ENCODE data around the gene C12orf75.
"Not testable (repeated sequence)": the region's sequence is repeated elsewhere in the genome, so short reads cannot be mapped to it uniquely, and the experiment has no call there.

The C12orf75 gene

DNA sequence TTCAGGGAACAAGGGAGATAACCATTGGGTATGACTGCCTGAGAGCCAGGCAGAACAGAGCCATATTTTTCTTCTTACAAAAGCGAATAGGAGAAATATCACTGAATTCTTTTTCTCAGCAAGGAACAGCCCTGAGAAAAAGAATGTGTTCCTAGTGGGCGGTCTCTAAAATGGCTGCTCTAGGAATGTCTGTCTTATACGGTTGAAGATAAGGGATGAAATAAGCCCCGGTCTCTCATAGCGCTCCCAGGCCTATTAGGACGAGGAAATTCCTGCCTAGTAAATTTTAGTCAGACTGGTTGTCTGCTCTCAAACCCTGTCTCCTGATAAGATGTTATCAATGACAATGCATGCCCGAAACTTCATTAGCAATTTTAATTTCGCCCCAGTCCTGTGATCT lies 16.7 kb upstream of the C12orf75 start:
- H3K4me1 ChIP-seq (ENCODE audit: insufficient read depth, low read length); H3K27me3 ChIP-seq (ENCODE audit: control insufficient read depth in 1 of 2, insufficient read depth in 2 of 2, low read length in 2 of 2); H3K9me3 ChIP-seq (ENCODE audit: low read length); H3K27ac ChIP-seq (ENCODE audit: low read depth, low read length); H3K4me3 ChIP-seq (ENCODE audit: low read depth in 1 of 2, low read length in 2 of 2); H3K36me3 ChIP-seq (ENCODE audit: insufficient read depth, low read length); H3K9ac ChIP-seq (ENCODE audit: low read length): not testable (repeated sequence)

DNA sequence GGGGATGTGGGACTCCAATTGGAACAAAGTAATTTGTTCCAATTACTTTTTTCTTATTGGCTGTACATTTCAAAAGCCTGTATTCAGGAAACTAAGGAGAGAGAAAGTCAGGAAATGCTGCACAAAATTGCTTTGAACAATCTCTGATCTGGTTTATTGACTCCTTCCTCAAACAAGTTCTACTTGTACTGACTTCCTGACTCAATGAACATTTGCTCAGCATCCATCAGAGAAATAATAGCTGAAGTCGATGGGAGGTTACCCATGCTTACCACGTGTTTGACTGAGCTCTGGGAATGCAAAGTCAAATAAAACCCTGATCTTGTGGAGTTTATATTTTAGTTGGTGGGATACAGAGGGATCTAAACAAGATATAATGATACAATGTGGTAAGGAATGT lies 15.4 kb upstream of the C12orf75 start:
- Histone ChIP-seq H3K9ac (ENCODE audit: low read length) (no peak overlapping the region), H3K9me3 (ENCODE audit: low read length) (no peaks in the 10 kb centered on the region), H3K27ac (ENCODE audit: low read depth, low read length) (no peak overlapping the region)

GRCh38 chr12:105315726-105316125 lies 14.8 kb upstream of the C12orf75 start:
- Histone ChIP-seq H3K4me1 (ENCODE audit: insufficient read depth, low read length) (no peaks in the 10 kb centered on the region), H3K4me3 (ENCODE audit: low read depth in 1 of 2, low read length in 2 of 2) (no peak overlapping the region), H3K9ac (ENCODE audit: low read length) (no peak overlapping the region), H3K36me3 (ENCODE audit: insufficient read depth, low read length) (no peaks in the 10 kb centered on the region), H3K27me3 (ENCODE audit: control insufficient read depth in 1 of 2, insufficient read depth in 2 of 2, low read length in 2 of 2) (no peaks in the 10 kb centered on the region), H3K27ac (ENCODE audit: low read depth, low read length) (no peak overlapping the region), H3K9me3 (ENCODE audit: low read length) (no peaks in the 10 kb centered on the region)

More for the DNA sequence above, 15.4 kb upstream of the C12orf75 start:
- Histone ChIP-seq H3K36me3 (ENCODE audit: insufficient read depth, low read length) (no peaks in the 10 kb centered on the region), H3K4me1 (ENCODE audit: insufficient read depth, low read length) (no peaks in the 10 kb centered on the region), H3K4me3 (ENCODE audit: low read depth in 1 of 2, low read length in 2 of 2) (no peak overlapping the region), H3K27me3 (ENCODE audit: control insufficient read depth in 1 of 2, insufficient read depth in 2 of 2, low read length in 2 of 2) (no peaks in the 10 kb centered on the region)

DNA sequence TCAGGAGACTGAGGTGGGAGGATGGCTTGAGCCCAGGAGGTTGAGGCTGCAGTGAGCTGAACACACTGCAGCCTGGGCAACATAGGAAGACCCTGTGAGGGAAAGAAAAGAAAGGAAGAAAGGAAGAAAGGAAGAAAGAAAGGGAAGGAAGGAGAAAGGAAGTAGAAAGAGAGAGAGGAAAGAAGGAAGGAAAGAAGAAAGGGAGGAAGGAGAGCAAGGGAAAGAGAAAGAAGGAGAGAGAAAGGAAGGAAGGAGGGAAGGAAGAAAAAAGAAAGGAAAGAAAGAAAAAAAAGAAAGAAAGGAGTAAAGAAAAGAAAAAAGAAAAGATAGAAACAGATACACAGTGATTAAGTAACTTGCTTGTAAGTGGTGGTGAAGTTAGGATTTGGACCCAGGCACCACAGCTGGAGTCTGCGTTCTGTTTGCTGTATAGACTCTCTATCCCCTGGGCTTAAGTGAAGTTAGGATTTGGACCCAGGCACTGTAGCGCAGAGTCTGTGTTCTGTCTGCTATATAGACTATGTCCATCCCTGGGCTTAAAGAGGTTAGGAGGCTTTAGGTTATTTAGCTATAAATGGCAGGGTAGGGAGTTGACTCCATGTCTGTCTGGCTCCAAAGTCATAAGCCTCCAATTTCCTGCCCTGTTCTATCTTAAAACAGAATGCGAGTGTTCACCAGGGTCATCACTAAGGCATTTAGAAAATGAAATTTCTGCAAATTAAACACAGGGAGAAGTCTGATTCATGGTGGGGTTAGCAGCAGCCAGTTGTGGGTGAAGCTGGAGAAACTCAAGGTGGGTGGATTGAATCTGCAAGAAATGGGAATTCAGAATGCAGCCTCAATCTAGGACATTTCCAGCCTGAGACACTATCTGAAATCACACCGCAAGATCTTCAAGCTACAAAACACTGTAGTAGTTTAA lies 13.3 kb upstream of the C12orf75 start:
- H3K9ac ChIP-seq (ENCODE audit: low read length) = no peak overlapping the region
- no peak overlapping the region for H3K27ac ChIP-seq (ENCODE audit: low read depth, low read length)
- no peaks in the 10 kb centered on the region for H3K4me1 ChIP-seq (ENCODE audit: insufficient read depth, low read length)

GRCh38 chr12:105317942-105318621 lies 12.4 kb upstream of the C12orf75 start:
- Histone ChIP-seq H3K36me3 (ENCODE audit: insufficient read depth, low read length) (no peaks in the 10 kb centered on the region), H3K9ac (ENCODE audit: low read length) (no peak overlapping the region), H3K4me3 (ENCODE audit: low read depth in 1 of 2, low read length in 2 of 2) (no peak overlapping the region), H3K27me3 (ENCODE audit: control insufficient read depth in 1 of 2, insufficient read depth in 2 of 2, low read length in 2 of 2) (no peaks in the 10 kb centered on the region), H3K27ac (ENCODE audit: low read depth, low read length) (no peak overlapping the region), H3K4me1 (ENCODE audit: insufficient read depth, low read length) (no peaks in the 10 kb centered on the region), H3K9me3 (ENCODE audit: low read length) (no peaks in the 10 kb centered on the region)

More for the DNA sequence above, 13.3 kb upstream of the C12orf75 start:
- no peaks in the 10 kb centered on the region for H3K9me3 ChIP-seq (ENCODE audit: low read length)
- H3K27me3 ChIP-seq (ENCODE audit: control insufficient read depth in 1 of 2, insufficient read depth in 2 of 2, low read length in 2 of 2) = no peaks in the 10 kb centered on the region
- no peaks in the 10 kb centered on the region for H3K36me3 ChIP-seq (ENCODE audit: insufficient read depth, low read length)
- no peak overlapping the region for H3K4me3 ChIP-seq (ENCODE audit: low read depth in 1 of 2, low read length in 2 of 2)

- Histone ChIP-seq H3K9me3 (ENCODE audit: low read length) (no peaks in the 10 kb centered on the region), H3K9ac (ENCODE audit: low read length) (no peak overlapping the region), H3K4me1 (ENCODE audit: insufficient read depth, low read length) (no peaks in the 10 kb centered on the region), H3K4me3 (ENCODE audit: low read depth in 1 of 2, low read length in 2 of 2) (no peak overlapping the region), H3K27ac (ENCODE audit: low read depth, low read length) (no peak overlapping the region), H3K36me3 (ENCODE audit: insufficient read depth, low read length) (no peaks in the 10 kb centered on the region), H3K27me3 (ENCODE audit: control insufficient read depth in 1 of 2, insufficient read depth in 2 of 2, low read length in 2 of 2) (no peaks in the 10 kb centered on the region)
Observed at GRCh38 chr12:105318651-105319483, 11.6 kb upstream of the C12orf75 start.

DNA sequence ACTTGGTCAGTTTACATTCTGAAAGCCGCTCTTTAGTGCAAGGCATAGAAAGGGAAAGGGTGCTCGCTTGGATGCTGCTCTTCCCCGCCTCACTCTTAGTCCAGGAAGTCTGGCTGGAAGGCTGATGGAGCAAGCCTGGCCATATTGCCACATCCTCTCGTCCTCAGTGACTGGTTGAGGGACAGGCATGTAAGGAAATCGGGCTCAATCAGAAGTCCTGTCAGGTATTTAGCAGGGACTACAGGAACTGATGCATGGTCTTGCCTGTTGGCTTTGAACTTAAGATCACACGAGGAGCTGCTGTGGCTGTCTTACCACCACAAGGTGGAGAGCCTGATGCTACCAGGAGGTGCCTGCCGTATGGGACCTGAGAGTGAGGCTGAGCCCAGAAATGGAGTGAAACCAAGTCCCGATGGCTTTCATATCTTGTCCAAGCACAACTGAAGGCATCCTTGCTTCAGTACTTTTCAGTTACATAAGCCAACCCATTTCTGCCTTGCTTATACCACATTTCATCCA lies 10.7 kb upstream of the C12orf75 start:
- no peak overlapping the region for H3K4me3 ChIP-seq (ENCODE audit: low read depth in 1 of 2, low read length in 2 of 2)
- no peaks in the 10 kb centered on the region for H3K4me1 ChIP-seq (ENCODE audit: insufficient read depth, low read length)
- no peak overlapping the region for H3K27ac ChIP-seq (ENCODE audit: low read depth, low read length)
- no peaks in the 10 kb centered on the region for H3K9me3 ChIP-seq (ENCODE audit: low read length)
- H3K9ac ChIP-seq (ENCODE audit: low read length) = no peak overlapping the region
- no peaks in the 10 kb centered on the region for H3K36me3 ChIP-seq (ENCODE audit: insufficient read depth, low read length)
- H3K27me3 ChIP-seq (ENCODE audit: control insufficient read depth in 1 of 2, insufficient read depth in 2 of 2, low read length in 2 of 2) = no peaks in the 10 kb centered on the region

DNA sequence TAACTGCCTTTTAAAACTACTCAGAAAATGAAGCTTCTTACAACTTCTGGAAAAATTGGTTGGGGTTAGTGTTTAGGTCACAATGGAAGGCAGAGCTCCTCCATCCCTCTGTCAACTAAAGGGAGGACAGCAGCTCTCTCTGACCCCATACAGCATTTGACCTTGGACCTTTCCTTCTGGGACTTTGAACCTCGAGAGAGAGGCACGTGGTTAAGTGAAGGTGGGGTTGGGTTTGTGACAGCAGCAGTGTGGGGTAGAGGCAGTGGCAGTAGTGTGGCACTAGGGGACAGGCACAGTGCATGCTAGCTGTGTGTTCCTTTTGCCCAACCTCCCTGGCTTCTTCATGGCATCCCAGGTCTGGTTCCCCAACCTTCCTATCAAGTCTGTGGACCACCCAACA lies 9.4 kb upstream of the C12orf75 start:
- Histone ChIP-seq H3K9ac (ENCODE audit: low read length) (no peak overlapping the region), H3K4me1 (ENCODE audit: insufficient read depth, low read length) (no peaks in the 10 kb centered on the region), H3K9me3 (ENCODE audit: low read length) (no peaks in the 10 kb centered on the region), H3K4me3 (ENCODE audit: low read depth in 1 of 2, low read length in 2 of 2) (no peak overlapping the region), H3K27ac (ENCODE audit: low read depth, low read length) (no peak overlapping the region), H3K36me3 (ENCODE audit: insufficient read depth, low read length) (no peaks in the 10 kb centered on the region), H3K27me3 (ENCODE audit: control insufficient read depth in 1 of 2, insufficient read depth in 2 of 2, low read length in 2 of 2) (no peaks in the 10 kb centered on the region)

GRCh38 chr12:105322070-105322469 lies 8.4 kb upstream of the C12orf75 start:
- Histone ChIP-seq H3K4me1 (ENCODE audit: insufficient read depth, low read length) (no peaks in the 10 kb centered on the region), H3K27ac (ENCODE audit: low read depth, low read length) (no peak overlapping the region), H3K36me3 (ENCODE audit: insufficient read depth, low read length) (no peaks in the 10 kb centered on the region), H3K4me3 (ENCODE audit: low read depth in 1 of 2, low read length in 2 of 2) (no peak overlapping the region), H3K9ac (ENCODE audit: low read length) (no peak overlapping the region), H3K27me3 (ENCODE audit: control insufficient read depth in 1 of 2, insufficient read depth in 2 of 2, low read length in 2 of 2) (no peaks in the 10 kb centered on the region), H3K9me3 (ENCODE audit: low read length) (no peaks in the 10 kb centered on the region)

DNA sequence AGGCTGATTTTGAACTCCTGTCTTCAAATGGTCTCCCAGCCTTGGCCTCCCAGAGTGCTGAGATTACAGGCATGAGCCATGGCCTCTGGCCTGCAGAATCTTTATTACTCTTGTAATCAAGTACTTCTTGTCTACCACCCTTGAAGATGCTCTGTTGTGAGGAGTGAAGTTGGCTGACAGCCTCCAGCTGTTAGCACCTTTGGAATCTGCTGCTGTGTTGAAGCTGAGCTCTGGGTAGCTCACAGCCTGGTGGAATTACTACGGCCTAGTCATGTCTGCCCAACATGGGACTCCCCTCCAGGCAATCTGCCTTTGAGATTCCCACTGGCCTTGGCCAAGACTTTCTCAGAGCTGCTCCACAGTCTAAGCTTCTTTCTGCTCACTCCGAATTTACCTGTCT lies 5.8 kb upstream of the C12orf75 start:
- Histone ChIP-seq H3K4me1 (ENCODE audit: insufficient read depth, low read length) (no peaks in the 10 kb centered on the region), H3K9me3 (ENCODE audit: low read length) (no peaks in the 10 kb centered on the region), H3K27me3 (ENCODE audit: control insufficient read depth in 1 of 2, insufficient read depth in 2 of 2, low read length in 2 of 2) (no peaks in the 10 kb centered on the region), H3K36me3 (ENCODE audit: insufficient read depth, low read length) (no peaks in the 10 kb centered on the region), H3K4me3 (ENCODE audit: low read depth in 1 of 2, low read length in 2 of 2) (no peak overlapping the region), H3K9ac (ENCODE audit: low read length) (no peak overlapping the region), H3K27ac (ENCODE audit: low read depth, low read length) (no peak overlapping the region)

DNA sequence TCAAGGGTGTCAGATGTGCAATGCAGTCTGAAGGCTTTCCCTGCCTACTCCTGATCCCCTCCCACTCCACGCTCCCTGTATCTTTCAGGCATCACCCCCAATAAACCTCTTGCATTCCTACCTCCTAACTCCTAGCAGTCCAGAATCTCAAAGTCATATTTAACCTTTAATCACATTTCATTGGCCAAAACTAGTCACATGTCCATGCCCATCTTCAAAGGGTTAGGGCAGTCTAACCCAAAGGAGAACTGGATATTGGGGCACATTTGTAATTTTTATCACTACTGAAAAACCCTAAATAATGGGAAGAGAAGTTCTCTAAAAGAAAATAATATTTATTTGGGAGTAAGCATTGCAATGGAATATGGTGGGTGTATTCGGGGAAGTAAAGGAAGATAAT lies 5.4 kb upstream of the C12orf75 start:
- H3K4me1 ChIP-seq (ENCODE audit: insufficient read depth, low read length) = peaks cover 3% of the 10 kb centered on the region
- no peaks in the 10 kb centered on the region for H3K9me3 ChIP-seq (ENCODE audit: low read length)
- H3K4me3 ChIP-seq (ENCODE audit: low read depth in 1 of 2, low read length in 2 of 2) = no peak overlapping the region
- no peak overlapping the region for H3K9ac ChIP-seq (ENCODE audit: low read length)
- H3K27me3 ChIP-seq (ENCODE audit: control insufficient read depth in 1 of 2, insufficient read depth in 2 of 2, low read length in 2 of 2) = no peaks in the 10 kb centered on the region
- no peaks in the 10 kb centered on the region for H3K36me3 ChIP-seq (ENCODE audit: insufficient read depth, low read length)
- H3K27ac ChIP-seq (ENCODE audit: low read depth, low read length) = no peak overlapping the region

All from muscle layer of colon (tissue), 2 donors.